Kidney glomerular epithelial cell (primary cell): Measurements from ENCODE around the gene MMD2.
"Not testable (repeated sequence)": the region's sequence is repeated elsewhere in the genome, so short reads cannot be mapped to it uniquely, and the experiment has no call there.

Source experiments
- DNase-seq: peaks from one replicate; lab custom pipeline; 2025; lab: John Stamatoyannopoulos, UW

MMD2 gene

GRCh38 chr7:4958477-4959301 lies at the start of gene MMD2:
Gene MMD2 (minus strand): TSS chr7:4959187. CDS start chr7:4959017, 170 bp downstream.
- no peak for DNase-seq

GRCh38 chr7:5005066-5005465 lies 46.1 kb upstream of the MMD2 start:
- DNase-seq = no peak

DNA sequence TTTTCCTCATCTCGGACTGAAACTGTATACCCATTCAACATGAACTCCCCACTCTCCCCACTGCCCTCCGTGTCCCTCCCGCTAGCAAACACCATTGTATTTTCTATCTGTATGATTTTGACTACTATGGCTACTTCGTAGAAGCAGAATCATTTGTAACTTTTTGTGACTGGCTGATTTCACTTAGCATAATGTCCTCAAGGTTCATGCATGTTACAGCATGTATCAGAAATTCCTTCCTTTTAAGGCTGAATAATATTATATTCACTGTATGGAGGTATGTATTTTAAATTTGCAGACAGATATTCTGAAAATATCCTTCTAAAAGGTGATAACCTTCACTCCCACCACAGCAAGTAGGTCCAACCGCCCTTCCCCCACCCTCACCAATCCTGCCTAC lies 42.9 kb upstream of the MMD2 start:
- DNase-seq = no peak

DNA sequence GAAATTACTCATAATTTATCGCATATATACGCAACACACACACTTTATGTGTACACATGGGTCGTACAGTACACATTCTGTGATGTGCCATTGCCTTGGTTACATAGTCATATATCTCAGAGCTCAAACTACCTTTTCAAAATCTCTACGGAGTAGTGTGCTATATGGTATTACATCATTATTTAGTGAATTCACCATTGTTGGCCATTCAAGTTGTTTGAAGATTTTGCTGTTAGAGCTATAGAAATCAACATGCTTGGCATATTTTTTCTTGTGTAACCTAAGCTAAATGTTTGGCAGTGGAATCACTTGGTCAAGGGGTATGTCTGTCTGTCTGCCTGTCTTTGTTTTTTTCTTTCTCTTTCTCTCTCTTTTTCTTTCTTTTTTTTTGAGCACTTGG lies 42.0 kb upstream of the MMD2 start:
- no peak for DNase-seq

DNA sequence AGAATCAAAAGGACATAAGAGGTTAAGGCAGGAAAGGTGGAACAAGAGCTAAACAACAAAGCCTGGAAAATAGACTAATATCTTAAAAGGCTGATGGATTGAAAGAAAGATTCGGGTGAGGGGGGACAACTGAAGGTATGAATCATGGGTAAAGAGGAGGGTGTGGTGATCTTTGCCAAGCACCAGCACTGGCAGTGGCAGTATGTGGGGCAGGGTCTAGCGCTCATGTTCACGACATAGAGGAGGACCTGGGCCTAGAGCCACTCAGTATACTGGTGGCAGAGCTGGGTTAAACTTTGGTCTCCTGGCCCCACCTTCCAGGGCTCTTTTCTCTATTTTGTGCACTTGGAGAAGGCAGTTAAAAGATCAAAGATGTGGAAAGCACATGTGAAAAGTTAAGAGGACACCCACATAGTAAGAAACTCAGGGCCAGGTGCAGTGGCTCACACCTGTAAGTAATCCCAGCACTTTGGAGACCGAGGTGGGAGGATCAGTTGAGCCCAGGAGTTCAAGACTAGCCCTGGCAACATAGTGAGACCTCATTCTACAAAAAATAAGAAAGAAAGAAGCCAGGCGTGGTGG lies 40.5 kb upstream of the MMD2 start:
- no peak for DNase-seq

DNA sequence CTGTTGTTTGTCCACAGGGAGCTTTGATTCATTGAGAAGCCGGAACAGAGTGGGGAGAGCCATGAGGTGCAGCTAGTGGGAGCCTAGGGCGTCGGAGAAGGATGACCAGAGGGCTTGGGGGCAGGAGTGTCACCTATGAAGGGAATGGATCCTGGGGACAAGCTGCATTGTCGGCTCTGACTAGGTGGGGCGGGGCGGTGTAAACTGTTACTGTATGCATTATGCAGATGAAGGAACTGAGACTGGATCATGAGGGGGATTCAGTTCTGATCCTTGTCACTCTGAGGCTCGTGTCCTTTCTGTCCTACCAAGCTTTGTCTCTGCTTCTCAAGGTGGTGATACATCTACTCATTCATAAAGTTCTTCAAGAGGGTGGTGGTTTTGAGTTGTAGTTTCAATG lies 39.9 kb upstream of the MMD2 start:
- DNase-seq = no peak

DNA sequence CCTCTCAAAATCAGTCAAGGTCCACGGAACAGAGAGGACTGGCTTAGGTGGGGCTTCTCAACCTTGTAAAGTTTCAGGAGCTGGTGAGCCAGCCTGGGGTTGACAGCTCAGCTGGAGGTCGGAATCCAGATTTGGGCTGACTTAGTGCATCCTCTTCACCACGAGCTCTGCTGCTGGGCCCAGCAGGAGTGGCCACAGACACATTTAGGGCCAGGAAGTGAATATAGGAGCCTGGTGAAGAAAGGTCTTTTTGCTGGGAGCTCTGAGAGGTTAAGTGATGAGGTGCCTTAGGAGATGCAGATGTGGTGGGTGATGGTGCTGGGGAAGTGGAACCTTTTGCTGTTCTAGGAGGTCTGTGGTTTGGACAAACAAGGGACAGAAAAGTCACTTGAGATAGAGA lies 39.3 kb upstream of the MMD2 start:
- no peak for DNase-seq

DNA sequence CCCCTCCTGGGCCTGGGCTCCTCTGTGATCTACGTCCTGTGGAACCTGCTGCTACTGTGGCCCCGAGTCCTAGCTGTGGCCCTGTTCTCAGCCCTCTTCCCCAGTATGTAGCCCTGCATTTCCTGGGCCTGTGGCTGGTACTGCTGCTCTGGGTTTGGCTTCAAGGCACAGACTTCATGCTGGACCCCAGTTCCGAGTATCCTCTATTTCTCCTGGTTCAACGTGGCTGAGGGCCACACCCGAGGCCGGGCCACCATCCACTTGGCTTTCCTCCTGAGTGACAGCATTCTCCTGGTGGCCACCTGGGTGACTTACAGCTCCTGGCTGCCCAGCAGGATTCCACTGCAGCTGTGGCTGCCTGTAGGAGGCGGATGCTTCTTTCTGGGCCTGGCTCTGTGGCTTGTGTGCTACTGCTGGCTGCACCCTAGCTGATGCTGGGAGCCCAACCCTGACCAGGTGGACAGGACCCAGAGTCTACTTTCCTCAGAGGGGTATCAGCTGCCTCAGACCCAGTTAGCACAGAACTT lies 37.8 kb upstream of the MMD2 start:
- DNase-seq = no peak

DNA sequence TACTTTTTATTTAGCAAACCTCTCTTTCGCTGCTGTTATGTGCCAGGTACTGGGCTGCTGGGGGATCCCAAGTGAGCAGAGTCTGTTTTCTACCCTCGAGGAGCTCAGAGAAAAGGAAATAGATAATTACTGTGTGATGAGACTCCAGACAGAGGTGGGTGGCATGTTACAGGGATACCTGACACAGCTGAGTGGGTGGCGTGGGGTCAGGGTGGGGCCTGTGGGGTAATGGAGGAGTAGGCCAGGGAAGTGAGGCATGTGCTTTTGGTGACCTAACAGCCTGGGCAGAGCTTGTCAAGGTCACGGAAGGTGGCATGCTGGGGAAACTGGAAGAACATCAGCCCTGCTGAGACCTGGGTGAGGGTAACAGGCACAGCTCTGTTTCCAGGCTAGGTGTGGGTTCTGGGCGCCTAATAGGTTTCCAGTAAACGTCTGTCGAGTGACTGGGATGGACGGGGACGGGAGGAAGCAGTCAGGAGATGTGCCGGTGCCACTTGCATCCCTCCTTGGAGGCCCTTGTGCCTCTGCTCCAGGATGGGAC lies 36.5 kb upstream of the MMD2 start:
- no peak for DNase-seq

GRCh38 chr7:4993471-4993870 lies 34.5 kb upstream of the MMD2 start:
- no peak for DNase-seq

GRCh38 chr7:4982741-4983140 lies 23.8 kb upstream of the MMD2 start:
- not testable (repeated sequence) for DNase-seq

GRCh38 chr7:4981295-4981890 lies 22.4 kb upstream of the MMD2 start:
- DNase-seq = not testable (repeated sequence)

DNA sequence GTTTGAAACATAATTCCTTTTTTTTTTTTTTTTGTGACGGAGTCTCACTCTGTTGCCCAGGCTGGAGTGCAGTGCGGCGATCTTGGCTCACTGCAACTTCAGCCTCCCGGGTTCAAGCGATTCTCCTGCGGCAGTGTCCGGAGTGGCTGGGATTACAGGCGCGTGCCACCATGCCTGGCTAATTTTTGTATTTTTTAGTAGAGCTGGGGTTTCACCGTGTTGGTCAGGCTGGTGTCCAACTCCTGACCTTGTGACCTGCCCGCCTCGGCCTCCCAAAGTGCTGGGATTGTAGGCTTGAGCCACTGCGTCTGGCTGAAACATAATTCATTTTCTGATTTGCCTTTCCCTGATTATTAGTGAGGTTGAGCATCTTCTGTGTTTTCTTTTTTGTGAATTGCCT lies 16.6 kb upstream of the MMD2 start:
- DNase-seq = not testable (repeated sequence)

DNA sequence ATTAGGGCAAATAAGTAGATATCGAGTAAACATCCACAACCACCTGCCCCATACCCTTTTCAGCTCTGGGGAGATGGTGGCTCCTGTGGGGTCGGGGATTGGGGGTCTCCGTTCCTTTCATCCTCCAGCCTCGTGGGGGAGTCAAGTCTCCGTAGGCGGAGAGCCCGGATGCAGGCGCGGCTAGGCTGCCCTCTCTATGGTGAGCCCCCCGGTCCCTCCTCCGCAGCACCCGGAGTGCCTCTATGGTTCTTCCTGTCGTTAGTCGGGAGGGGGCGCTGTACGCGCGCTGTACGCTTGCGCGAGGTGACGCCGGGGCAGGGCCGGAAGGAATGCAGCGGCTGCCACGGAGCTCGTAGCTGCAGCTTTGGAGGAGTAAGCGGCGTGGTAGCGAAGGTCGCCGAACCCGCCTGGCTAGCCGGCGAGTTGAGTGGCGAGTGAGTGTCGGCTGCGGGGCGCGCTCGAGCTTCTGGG lies 14.8 kb upstream of the MMD2 start:
- DNase-seq = peak; percentile 72

DNA sequence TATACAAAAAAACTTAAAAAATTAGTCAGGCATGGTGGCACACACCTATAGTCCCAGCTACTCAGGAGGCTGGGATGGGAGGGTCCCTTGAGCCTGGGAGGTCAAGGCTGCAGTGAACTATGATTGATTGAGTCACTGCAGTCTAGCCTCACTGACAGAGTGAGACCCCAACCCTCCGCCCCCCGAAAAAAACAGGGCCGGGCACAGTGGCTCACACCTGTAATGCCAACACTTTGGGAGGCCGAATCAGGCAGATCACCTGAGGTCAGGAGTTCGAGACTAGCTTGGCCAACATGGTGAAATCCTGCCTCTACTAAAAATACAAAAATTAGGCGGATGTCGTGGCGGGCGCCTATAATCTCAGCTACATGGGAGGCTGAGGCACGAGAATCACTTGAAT lies 13.5 kb upstream of the MMD2 start:
- DNase-seq = not testable (repeated sequence)

GRCh38 chr7:4965295-4966022 lies 6.5 kb upstream of the MMD2 start:
- no peak for DNase-seq

- no peak for DNase-seq
Measured at GRCh38 chr7:4964506-4964905, 5.5 kb upstream of the MMD2 start.

DNA sequence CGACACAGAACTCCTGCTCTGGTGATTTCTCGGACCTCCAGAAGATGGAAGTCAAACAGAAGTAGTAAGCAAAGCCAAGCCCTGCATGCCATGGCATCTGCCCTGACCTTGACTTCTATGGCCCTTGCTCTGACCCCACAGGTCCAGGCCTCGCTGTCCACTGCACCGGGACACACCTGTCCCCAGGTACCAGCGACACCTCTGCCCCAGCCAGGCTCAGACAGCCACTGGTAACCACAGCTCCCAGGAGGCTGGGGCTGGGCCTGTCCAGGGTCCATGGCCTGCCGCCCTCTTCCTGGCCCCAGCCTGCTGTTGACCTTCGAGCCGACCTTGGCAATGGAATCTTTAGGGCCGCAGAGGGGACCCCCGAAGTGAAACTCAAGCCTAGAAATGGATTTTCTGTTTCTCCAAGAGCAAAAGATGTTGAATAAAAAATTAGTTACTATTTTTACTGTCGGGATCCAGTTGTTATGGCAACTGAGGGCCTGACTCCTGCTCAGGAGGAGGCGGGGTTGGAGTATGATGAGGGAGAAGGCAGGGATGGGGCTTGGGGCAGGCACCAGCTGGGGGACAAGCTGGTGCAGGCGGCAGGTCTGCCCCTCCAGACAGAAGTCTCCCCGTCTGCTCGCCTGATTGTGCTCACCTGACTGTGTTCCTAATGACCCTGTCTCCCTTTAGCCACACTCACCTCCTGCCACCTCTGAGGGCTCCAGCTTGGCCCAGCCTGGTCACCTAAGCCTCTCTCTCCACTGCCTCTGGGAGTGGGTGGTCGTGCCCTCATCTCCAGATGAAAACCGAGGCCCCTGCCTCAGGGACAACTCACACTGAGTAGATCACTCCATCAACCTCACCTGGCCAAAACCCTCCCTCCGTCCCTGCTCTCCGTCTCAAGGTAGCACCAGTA lies 4.1 kb upstream of the MMD2 start:
- no peak for DNase-seq

- DNase-seq = no peak
Measured at GRCh38 chr7:4960363-4960762, 1.4 kb upstream of the MMD2 start.

GRCh38 chr7:4959893-4960292 lies 906 bp upstream of the MMD2 start:
- no peak for DNase-seq

DNA sequence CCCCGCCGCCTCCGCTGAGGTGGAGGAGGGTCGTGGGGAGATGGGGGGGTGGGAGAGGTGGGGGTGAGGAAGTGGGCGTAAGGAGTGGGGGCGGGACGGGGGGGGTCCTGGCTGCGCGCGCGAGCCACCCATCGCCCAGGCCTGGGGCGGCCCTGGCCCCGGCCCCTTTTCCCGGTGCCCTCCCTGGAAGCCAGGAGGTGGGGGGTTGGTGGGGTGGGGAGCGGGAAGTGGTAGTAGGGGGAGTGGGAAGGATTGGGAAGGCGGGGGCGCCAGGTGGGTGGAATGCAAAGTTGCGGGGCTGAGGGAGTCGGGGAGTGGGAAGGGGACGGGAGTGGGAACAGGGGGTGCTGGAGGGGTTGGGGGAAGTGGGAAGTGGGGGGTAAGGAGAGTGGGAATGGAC lies 319 bp upstream of the MMD2 start:
- DNase-seq = no peak
